ENCODE measurements around the gene GPHN.

GPHN gene

DNA sequence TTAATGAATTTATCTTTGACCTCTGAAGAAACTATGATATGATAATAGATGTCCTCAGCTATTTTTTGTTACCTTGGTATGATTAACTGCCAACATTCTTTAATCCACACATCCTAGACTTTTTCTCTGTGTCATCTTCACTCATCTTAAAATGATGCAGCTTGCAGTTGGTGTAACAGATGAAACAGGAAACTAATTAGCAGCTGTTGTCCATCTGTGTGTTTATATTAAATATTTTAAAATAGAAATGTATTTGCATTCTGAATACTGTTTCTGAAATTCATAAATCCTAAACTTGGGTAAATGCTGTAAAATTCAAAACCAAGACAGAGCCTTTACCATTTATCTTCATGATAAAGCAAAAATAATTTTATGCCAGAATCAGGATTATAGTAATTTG is 625.2 kb downstream of the GPHN start:
- Histone ChIP-seq H3K27ac (no peak overlapping the region), H3K4me2 (no peak overlapping the region), H3K9ac (no peak overlapping the region), H3K4me1 (no peaks in the 10 kb centered on the region), H3K4me3 (no peak overlapping the region), H4K20me1 (no peaks in the 10 kb centered on the region), H3K36me3 (peaks cover 0 to 7% (median 0%) of the 10 kb centered on the region in 11 experiments; a peak in 1 of 22 replicates), H3K27me3 (no peaks in the 10 kb centered on the region), H3K9me3 (replicated peaks in 1 of 11) (peaks cover 0 to 9% (median 5%) of the 10 kb centered on the region in 11 experiments; a peak in 5 of 22 replicates)
- no peak for TF ChIP-seq Cebpa-rat (IDR thresholded peaks at IDR 0.05)

- Histone ChIP-seq H3K4me3 (no peak overlapping the region), H3K27ac (no peak overlapping the region), H3K27me3 (no peaks in the 10 kb centered on the region), H4K20me1 (no peaks in the 10 kb centered on the region), H3K9ac (no peak overlapping the region), H3K36me3 (peaks cover 0 to 7% (median 0%) of the 10 kb centered on the region in 11 experiments; a peak in 1 of 22 replicates), H3K9me3 (replicated peaks in 1 of 11) (peaks cover 0 to 9% (median 5%) of the 10 kb centered on the region in 11 experiments; a peak in 5 of 22 replicates), H3K4me2 (no peak overlapping the region), H3K4me1 (no peaks in the 10 kb centered on the region)
- TF ChIP-seq Cebpa-rat (IDR thresholded peaks at IDR 0.05) = no peak
These were observed 625.9 kb downstream of the GPHN start for GRCh38 chr14:67133595-67134441.

DNA sequence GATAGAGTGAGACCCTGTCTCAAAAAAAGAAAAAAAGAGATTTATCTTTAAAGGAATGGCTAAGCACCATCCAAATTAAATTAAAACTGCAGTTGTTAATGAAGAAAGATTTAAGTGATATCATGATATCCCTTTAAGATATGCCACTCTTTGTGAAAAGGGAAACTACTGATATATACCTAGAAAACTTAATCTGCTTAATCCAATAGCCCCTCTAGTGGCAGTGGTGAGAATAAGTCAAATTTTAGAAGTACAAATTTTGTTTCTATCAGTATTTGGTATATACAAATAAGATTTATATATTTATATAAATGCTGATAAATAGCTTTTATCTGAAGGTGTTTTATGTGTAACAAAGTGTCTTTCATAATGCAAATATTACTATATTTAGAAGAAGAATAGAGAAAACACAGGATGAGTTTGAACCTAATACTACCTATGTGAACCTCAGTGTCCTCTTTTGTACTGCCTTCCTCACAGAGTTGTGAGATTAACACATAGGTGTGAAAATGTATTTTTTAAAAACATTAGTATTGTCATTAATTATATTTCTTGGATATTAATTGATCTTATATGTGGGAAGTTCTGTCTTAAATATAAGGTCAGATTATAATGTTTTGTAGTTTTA is 629.9 kb downstream of the GPHN start:
- H4K20me1 ChIP-seq = no peaks in the 10 kb centered on the region
- no peaks in the 10 kb centered on the region for H3K4me1 ChIP-seq
- H3K4me2 ChIP-seq = no peak overlapping the region

GRCh38 chr14:67140556-67140955 is 632.6 kb downstream of the GPHN start:
- Histone ChIP-seq H3K4me1 (no peaks in the 10 kb centered on the region), H3K4me2 (no peak overlapping the region), H3K36me3 (no peaks in the 10 kb centered on the region; a peak in 1 of 22 replicates), H4K20me1 (no peaks in the 10 kb centered on the region), H3K27me3 (no peaks in the 10 kb centered on the region), H3K9me3 (replicated peaks in 1 of 11) (no peaks in the 10 kb centered on the region), H3K9ac (no peak overlapping the region), H3K27ac (no peak overlapping the region), H3K4me3 (no peak overlapping the region)
- TF ChIP-seq Cebpa-rat (IDR thresholded peaks at IDR 0.05) = no peak

More for the DNA sequence above, 629.9 kb downstream of the GPHN start:
- H3K36me3 ChIP-seq = no peaks in the 10 kb centered on the region
- H3K4me3 ChIP-seq = no peak overlapping the region
- H3K9me3 ChIP-seq (replicated peaks in 1 of 11) = no peaks in the 10 kb centered on the region
- TF ChIP-seq Cebpa-rat (IDR thresholded peaks at IDR 0.05) = no peak
- H3K9ac ChIP-seq = no peak overlapping the region
- H3K27ac ChIP-seq = no peak overlapping the region
- H3K27me3 ChIP-seq = no peaks in the 10 kb centered on the region

DNA sequence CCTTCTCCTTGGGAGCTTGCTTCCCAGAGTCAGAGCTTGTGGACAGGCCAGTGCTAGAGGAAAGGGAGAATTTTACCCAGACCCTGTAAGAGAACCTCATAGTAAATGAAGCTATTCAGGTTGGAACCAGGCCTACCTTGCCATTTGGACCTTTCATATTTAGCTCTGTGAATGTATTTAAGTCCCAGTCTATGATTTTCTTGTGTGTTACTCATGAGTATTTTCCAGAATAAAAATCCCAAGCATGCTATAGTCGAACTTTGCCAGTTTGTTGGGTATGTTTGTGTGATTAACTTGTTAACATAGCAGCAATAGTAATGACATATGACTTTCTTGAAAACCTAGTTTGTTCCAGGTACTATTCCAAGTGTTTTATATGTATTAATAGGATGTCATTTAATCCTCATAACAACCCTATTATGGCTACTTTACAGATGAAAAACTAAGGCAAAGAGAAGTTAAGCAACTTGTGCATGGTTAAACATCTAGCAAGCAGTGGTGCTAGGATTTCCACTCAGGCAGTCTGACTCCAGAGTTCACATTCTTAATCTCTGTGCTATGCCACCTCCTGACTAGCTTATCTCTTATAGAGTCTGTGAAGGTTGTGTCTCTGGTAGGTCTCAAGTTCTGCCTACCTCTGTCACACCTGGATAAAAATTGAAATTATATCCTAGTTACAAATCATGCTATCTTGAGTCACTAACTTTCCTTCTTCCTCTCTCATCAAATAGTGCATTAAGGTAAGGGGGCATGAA is 633.4 kb downstream of the GPHN start:
- no peaks in the 10 kb centered on the region for H3K9me3 ChIP-seq (replicated peaks in 1 of 11)
- no peak overlapping the region for H3K27ac ChIP-seq
- no peaks in the 10 kb centered on the region for H3K27me3 ChIP-seq
- H4K20me1 ChIP-seq = no peaks in the 10 kb centered on the region
- no peaks in the 10 kb centered on the region for H3K4me1 ChIP-seq
- H3K4me2 ChIP-seq = no peak overlapping the region
- H3K4me3 ChIP-seq = no peak overlapping the region
- no peak overlapping the region for H3K9ac ChIP-seq
- H3K36me3 ChIP-seq = no peaks in the 10 kb centered on the region; a peak in 1 of 22 replicates
- no peak for TF ChIP-seq Cebpa-rat (IDR thresholded peaks at IDR 0.05)

GRCh38 chr14:67151082-67151666 is 643.2 kb downstream of the GPHN start:
- H3K4me3 ChIP-seq = no peak overlapping the region
- H3K36me3 ChIP-seq = no peaks in the 10 kb centered on the region
- no peak overlapping the region for H3K9ac ChIP-seq
- no peak overlapping the region for H3K4me2 ChIP-seq
- no peak for TF ChIP-seq Cebpa-rat (IDR thresholded peaks at IDR 0.05)
- no peaks in the 10 kb centered on the region for H4K20me1 ChIP-seq
- no peak overlapping the region for H3K27ac ChIP-seq
- H3K27me3 ChIP-seq = no peaks in the 10 kb centered on the region
- H3K4me1 ChIP-seq = no peaks in the 10 kb centered on the region
- no peaks in the 10 kb centered on the region for H3K9me3 ChIP-seq (replicated peaks in 1 of 11)

DNA sequence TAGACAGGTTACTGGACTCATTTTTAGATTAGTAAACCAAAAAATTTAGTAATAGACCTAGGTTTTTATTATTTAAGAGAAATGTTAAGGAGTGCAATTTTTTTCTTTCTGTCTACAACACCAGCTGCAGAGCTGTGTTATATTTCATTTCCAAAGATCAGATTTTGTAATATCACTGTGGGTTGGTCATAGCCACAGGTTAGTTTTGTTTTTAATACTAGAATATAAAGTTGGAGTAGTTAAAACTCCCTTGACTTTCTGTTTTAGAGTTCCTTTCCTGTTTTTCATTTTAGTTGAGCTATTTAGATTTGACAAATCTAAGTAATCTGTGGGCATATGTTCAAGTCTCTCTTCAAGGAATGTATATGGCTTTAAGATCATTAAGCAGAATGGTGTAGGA is 650.6 kb downstream of the GPHN start:
- H3K36me3 ChIP-seq = no peaks in the 10 kb centered on the region

GRCh38 chr14:67162385-67162784 is 654.4 kb downstream of the GPHN start:
- Histone ChIP-seq H3K36me3 (no peaks in the 10 kb centered on the region), H3K4me3 (no peak overlapping the region), H3K9me3 (replicated peaks in 1 of 11) (no peaks in the 10 kb centered on the region), H3K27ac (no peak overlapping the region), H3K4me1 (no peaks in the 10 kb centered on the region), H4K20me1 (no peaks in the 10 kb centered on the region), H3K27me3 (no peaks in the 10 kb centered on the region), H3K4me2 (no peak overlapping the region), H3K9ac (no peak overlapping the region)
- no peak for TF ChIP-seq Cebpa-rat (IDR thresholded peaks at IDR 0.05)

More for the DNA sequence above, 650.6 kb downstream of the GPHN start:
- no peak overlapping the region for H3K9ac ChIP-seq
- no peak for TF ChIP-seq Cebpa-rat (IDR thresholded peaks at IDR 0.05)
- H3K27ac ChIP-seq = no peak overlapping the region
- no peak overlapping the region for H3K4me2 ChIP-seq
- no peak overlapping the region for H3K4me3 ChIP-seq
- H3K4me1 ChIP-seq = no peaks in the 10 kb centered on the region
- no peaks in the 10 kb centered on the region for H3K9me3 ChIP-seq (replicated peaks in 1 of 11)
- no peaks in the 10 kb centered on the region for H4K20me1 ChIP-seq
- no peaks in the 10 kb centered on the region for H3K27me3 ChIP-seq

DNA sequence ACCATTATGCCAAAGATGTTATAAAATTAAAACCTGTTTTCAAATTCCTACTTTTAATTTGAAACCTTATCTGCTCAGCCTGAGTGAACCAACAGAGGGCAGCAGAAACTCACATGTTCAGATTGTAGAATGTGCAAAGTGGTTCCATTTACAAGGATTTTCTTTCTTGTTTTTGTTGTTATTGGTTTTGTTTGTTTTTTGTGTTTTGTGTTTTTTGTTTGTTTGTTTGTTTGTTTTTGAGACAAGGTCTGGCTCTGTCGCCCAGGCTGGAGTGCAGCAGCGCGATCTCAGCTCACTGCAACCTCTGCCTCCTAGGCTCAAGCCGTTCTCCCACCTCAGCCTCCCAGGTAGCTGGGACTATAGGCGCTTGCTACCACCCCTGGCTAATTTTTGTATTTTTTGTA is 658.5 kb downstream of the GPHN start:
- Histone ChIP-seq H3K9ac (no peak overlapping the region), H3K4me1 (no peaks in the 10 kb centered on the region), H3K4me2 (no peak overlapping the region), H3K27ac (no peak overlapping the region), H3K4me3 (no peak overlapping the region), H3K36me3 (no peaks in the 10 kb centered on the region), H4K20me1 (no peaks in the 10 kb centered on the region), H3K9me3 (replicated peaks in 1 of 11) (no peaks in the 10 kb centered on the region), H3K27me3 (no peaks in the 10 kb centered on the region)
- no peak for TF ChIP-seq Cebpa-rat (IDR thresholded peaks at IDR 0.05)
